WTC11 (cell line): ENCODE measurements around the gene OBSCN. TPM values are rescaled to one million over a fixed set of nuclear protein-coding genes. Genes with fewer than 3 reads are reported as not detected.

ENCODE experiments used
- ATAC-seq: fragments of 200-7000 bp; cut with Tn5 transposase; 2 replicates; pipeline ENCODE4 v1.10.0; 2021; ENCODE audit warnings: mild to moderate bottlenecking, moderate library complexity
- CTCF ChIA-PET: fragments of 300-600 bp; sonication (Branson Sonifier 250); formaldehyde crosslinking; loops from one replicate; lab custom pipeline; 2021; ENCODE audit warnings: antibody characterized with exemption; lab: Charles Lee
- POLR2A ChIA-PET: fragments of 350-600 bp; sonication (Branson Sonifier 250); formaldehyde crosslinking; loops from one replicate; lab custom pipeline; 2021; ENCODE audit warnings: antibody characterized with exemption; lab: Charles Lee
- DNase-seq: peaks from one replicate; pipeline ENCODE4 v3.0.0; 2021; ENCODE audit warnings: low spot score
- H3K27ac Mint-ChIP-seq: 2 replicates; pipeline ENCODE4 v1.8.0; 2021; ENCODE audit warnings: mixed read lengths
- H3K27me3 Mint-ChIP-seq: 2 replicates; pipeline ENCODE4 v1.8.0; 2021; ENCODE audit warnings: low read depth, mild to moderate bottlenecking, moderate library complexity, mixed read lengths
- H3K36me3 Mint-ChIP-seq: 2 replicates; pipeline ENCODE4 v1.8.0; 2021; ENCODE audit warnings: mixed read lengths
- H3K4me1 Mint-ChIP-seq: 2 replicates; pipeline ENCODE4 v1.8.0; 2022; ENCODE audit warnings: mixed read lengths
- H3K4me3 Mint-ChIP-seq: 2 replicates; pipeline ENCODE4 v1.8.0; 2021; ENCODE audit warnings: mild to moderate bottlenecking, moderate library complexity, mixed read lengths
- H3K9me3 Mint-ChIP-seq: 2 replicates; pipeline ENCODE4 v1.8.0; 2021; ENCODE audit warnings: mixed read lengths
- HMGA2 ChIP-seq: fragments of 250-450 bp; sonication (Bioruptor Pico); IDR thresholded peaks from 2 replicates; pipeline ENCODE4 v1.4.0; 2021; ENCODE audit warnings: mild to moderate bottlenecking, moderate library complexity
- JAZF1 ChIP-seq: fragments of 250-450 bp; sonication (Bioruptor Pico); IDR thresholded peaks from 2 replicates; pipeline ENCODE4 v1.9.0; 2021; ENCODE audit warnings: moderate library complexity, mild to moderate bottlenecking, inconsistent platforms
- MXD4 ChIP-seq: fragments of 250-450 bp; sonication (Bioruptor Pico); IDR thresholded peaks from 2 replicates; pipeline ENCODE4 v1.8.0; 2021; ENCODE audit warnings: mild to moderate bottlenecking, moderate library complexity, borderline replicate concordance
- PRDM15 ChIP-seq: sonication (generic); formaldehyde crosslinking; IDR thresholded peaks from 2 replicates; pipeline ENCODE4 v1.8.0; 2022; ENCODE audit warnings: missing genetic modification reagents
- RELA ChIP-seq: sonication (generic); formaldehyde crosslinking; IDR thresholded peaks from 2 replicates; pipeline ENCODE4 v1.8.1; 2022; ENCODE audit warnings: missing genetic modification reagents, mild to moderate bottlenecking, borderline replicate concordance
- TEAD1 ChIP-seq: sonication (generic); formaldehyde crosslinking; IDR thresholded peaks from 2 replicates; pipeline ENCODE4 v1.8.0; 2022; ENCODE audit warnings: mild to moderate bottlenecking, missing genetic modification reagents
- ZBTB43 ChIP-seq: sonication (generic); formaldehyde crosslinking; IDR thresholded peaks from 2 replicates; pipeline ENCODE4 v1.8.1; 2023; ENCODE audit warnings: mild to moderate bottlenecking, missing genetic modification reagents
- ZNF138 ChIP-seq: sonication (generic); formaldehyde crosslinking; conservative IDR thresholded peaks from 2 replicates; pipeline ENCODE4 v1.8.1; 2022; ENCODE audit warnings: mild to moderate bottlenecking, moderate library complexity, missing genetic modification reagents
- ZNF396 ChIP-seq: fragments of 250-450 bp; sonication (Bioruptor Pico); IDR thresholded peaks from 2 replicates; pipeline ENCODE4 v1.8.0; 2021; ENCODE audit warnings: mild to moderate bottlenecking, moderate library complexity, borderline replicate concordance
- ZNF532 ChIP-seq: fragments of 250-450 bp; sonication (Bioruptor Pico); IDR thresholded peaks from 2 replicates; pipeline ENCODE4 v1.9.0; 2021; ENCODE audit warnings: mild to moderate bottlenecking, borderline replicate concordance
- total RNA-seq: library from RNA; stranded (reverse); gene quantifications from 3 replicates; pipeline ENCODE4 v1.2.3, GENCODE V29; 2021
- TF ChIP-seq, protein P1 (sequence below): sonication (generic); formaldehyde crosslinking; IDR thresholded peaks from 2 replicates; pipeline ENCODE4 v1.8.1; 2022; ENCODE audit warnings: missing genetic modification reagents, borderline replicate concordance

The OBSCN gene
- total RNA-seq, 1 experiment from 2014 or later, result 38.8 TPM

GRCh38 chr1:228161866-228162265, 46.0 kb upstream of the OBSCN start:
- no peak overlapping the region for H3K27ac Mint-ChIP-seq
- POLR2A ChIA-PET, result no interaction called here
- DNase-seq, result no peak

More at GRCh38 chr1:228161866-228162265, 46.0 kb upstream of the OBSCN start:
- Mint-ChIP-seq H3K4me3 (no peak overlapping the region), H3K36me3 (no peaks in the 10 kb centered on the region), H3K9me3 (no peaks in the 10 kb centered on the region), H3K4me1 (peaks cover 12% of the 10 kb centered on the region; the same call in 1 of the 2 replicates), H3K27me3 (peaks cover 19% of the 10 kb centered on the region)
- ATAC-seq, result no peak
- CTCF ChIA-PET, result interaction anchor here (2.0 kb wide), 1 partner anchor 157 kb away, joined by 7 read pairs; no protein-coding TSS in a partner anchor
- TF ChIP-seq ZNF138 (CRISPR knock-in tag) (no peak), MXD4 (CRISPR knock-in tag) (no peak), HMGA2 (CRISPR knock-in tag) (no peak), TEAD1 (CRISPR knock-in tag) (no peak), RELA (CRISPR knock-in tag) (no peak), ZBTB43 (CRISPR knock-in tag) (no peak), JAZF1 (no peak), PRDM15 (CRISPR knock-in tag) (no peak), ZNF396 (no peak), ZNF532 (CRISPR knock-in tag) (no peak)
- TF ChIP-seq, protein P1, sequence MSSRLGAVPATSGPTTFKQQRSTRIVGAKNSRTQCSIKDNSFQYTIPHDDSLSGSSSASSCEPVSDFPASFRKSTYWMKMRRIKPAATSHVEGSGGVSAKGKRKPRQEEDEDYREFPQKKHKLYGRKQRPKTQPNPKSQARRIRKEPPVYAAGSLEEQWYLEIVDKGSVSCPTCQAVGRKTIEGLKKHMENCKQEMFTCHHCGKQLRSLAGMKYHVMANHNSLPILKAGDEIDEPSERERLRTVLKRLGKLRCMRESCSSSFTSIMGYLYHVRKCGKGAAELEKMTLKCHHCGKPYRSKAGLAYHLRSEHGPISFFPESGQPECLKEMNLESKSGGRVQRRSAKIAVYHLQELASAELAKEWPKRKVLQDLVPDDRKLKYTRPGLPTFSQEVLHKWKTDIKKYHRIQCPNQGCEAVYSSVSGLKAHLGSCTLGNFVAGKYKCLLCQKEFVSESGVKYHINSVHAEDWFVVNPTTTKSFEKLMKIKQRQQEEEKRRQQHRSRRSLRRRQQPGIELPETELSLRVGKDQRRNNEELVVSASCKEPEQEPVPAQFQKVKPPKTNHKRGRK (CRISPR knock-in tag), result no peak
